HepG2 (cell line): ENCODE measurements around the gene NOXO1. TPM values are rescaled to one million over a fixed set of nuclear protein-coding genes. Genes with fewer than 3 reads are reported as not detected.

Experiments
- ARID4A ChIP-seq: sonication (generic); formaldehyde crosslinking; IDR thresholded peaks from 2 replicates; pipeline ENCODE4 v1.5.0; 2020; ENCODE audit warnings: mild to moderate bottlenecking, missing genetic modification reagents, borderline replicate concordance
- ARNTL ChIP-seq: sonication (generic); formaldehyde crosslinking; IDR thresholded peaks from 2 replicates; pipeline ENCODE4 v1.4.0; 2020; ENCODE audit warnings: mild to moderate bottlenecking, missing genetic modification reagents
- MAX ChIP-seq: IDR thresholded peaks from 2 replicates; pipeline ENCODE4 v1.6.1; 2012; ENCODE audit warnings: inconsistent platforms
- NFIB ChIP-seq: sonication (generic); formaldehyde crosslinking; IDR thresholded peaks from 2 replicates; pipeline ENCODE4 v1.9.0; 2021; ENCODE audit warnings: missing genetic modification reagents, mild to moderate bottlenecking, borderline replicate concordance
- NFIC ChIP-seq: IDR thresholded peaks from 2 replicates; pipeline ENCODE4 v1.6.1; 2012; ENCODE audit warnings: mild to moderate bottlenecking, low read length, inconsistent platforms
- NONO ChIP-seq, 2 experiments: fragments of 450-650 bp in 1 of 2; sonication (generic) in 1 of 2; formaldehyde crosslinking in 1 of 2; IDR thresholded peaks in 1 of 2; conservative IDR thresholded peaks in 1 of 2; 2 replicates each; pipeline versions ENCODE4 v1.6.1 to v1.8.0; 2017 to 2022; ENCODE audit warnings: mild to moderate bottlenecking in 1 of 2, missing genetic modification reagents in 1 of 2, moderate library complexity in 1 of 2
- RBM22 ChIP-seq: fragments of 200-400 bp; formaldehyde crosslinking; optimal IDR thresholded peaks from 2 replicates; pipeline ENCODE3; 2017; ENCODE audit warnings: mild to moderate bottlenecking, low read length, moderate library complexity
- SOX6 ChIP-seq, 2 experiments: fragments of 450-650 bp in 1 of 2; sonication (generic) in 1 of 2; formaldehyde crosslinking in 1 of 2; IDR thresholded peaks; 2 replicates each; pipeline versions ENCODE4 v1.4.0 to v1.6.1; 2017 to 2020; ENCODE audit warnings: antibody characterized with exemption in 1 of 2, mild to moderate bottlenecking in 1 of 2, missing genetic modification reagents in 1 of 2
- SSRP1 ChIP-seq: IDR thresholded peaks from 2 replicates; pipeline ENCODE4 v1.6.1; 2016; ENCODE audit warnings: control low read depth
- YEATS2 ChIP-seq: sonication (generic); formaldehyde crosslinking; IDR thresholded peaks from 2 replicates; pipeline ENCODE4 v1.4.0; 2020; ENCODE audit warnings: missing genetic modification reagents, borderline replicate concordance
- ZFY ChIP-seq: sonication (generic); formaldehyde crosslinking; IDR thresholded peaks from 2 replicates; pipeline ENCODE4 v1.4.0; 2020; ENCODE audit warnings: missing genetic modification reagents
- ZNF124 ChIP-seq: sonication (generic); formaldehyde crosslinking; IDR thresholded peaks from 2 replicates; pipeline ENCODE4 v1.4.0; 2020; ENCODE audit warnings: missing genetic modification reagents
- ZNF180 ChIP-seq: sonication (generic); formaldehyde crosslinking; IDR thresholded peaks from 2 replicates; pipeline ENCODE4 v1.4.0; 2020; ENCODE audit warnings: low read depth, missing genetic modification reagents, borderline replicate concordance
- ZNF644 ChIP-seq: IDR thresholded peaks from 2 replicates; pipeline ENCODE4 v1.6.1; 2016; ENCODE audit warnings: low read depth
- ZNF713 ChIP-seq: sonication (generic); formaldehyde crosslinking; IDR thresholded peaks from 2 replicates; pipeline ENCODE4 v1.4.0; 2020; ENCODE audit warnings: mild to moderate bottlenecking, missing genetic modification reagents
- ZNF780A ChIP-seq: sonication (generic); formaldehyde crosslinking; IDR thresholded peaks from 2 replicates; pipeline ENCODE4 v1.8.0; 2022; ENCODE audit warnings: mild to moderate bottlenecking, missing genetic modification reagents, moderate library complexity
- ZNF816 ChIP-seq: sonication (generic); formaldehyde crosslinking; IDR thresholded peaks from 2 replicates; pipeline ENCODE4 v1.8.0; 2022; ENCODE audit warnings: missing genetic modification reagents, mild to moderate bottlenecking, borderline replicate concordance
- polyA plus RNA-seq, 8 experiments: library from polyadenylated mRNA; depleted of rRNA in 3 of 8; stranded (reverse) in 7 of 8; unstranded in 1 of 8; fragments of >200 nt; fragmentation: Illumina TruSeq in 4 of 8; extraction: Trizol in 4 of 8; gene quantifications; 2 replicates each; pipeline versions ENCODE4 v1.2.1 to v1.2.3, GENCODE V29; 2011 to 2016; ENCODE audit warnings: low read depth in 4 of 8, missing spikeins in 1 of 8, mixed read lengths in 1 of 8; ENCODE audit not compliant: insufficient read depth in 1 of 8
- total RNA-seq, 5 experiments: library from RNA; depleted of rRNA; stranded (reverse); fragments of >200 nt; fragmentation: Illumina TruSeq; extraction: Trizol; gene quantifications; 2 replicates each; pipeline ENCODE4 v1.2.3, GENCODE V29; 2016; ENCODE audit warnings: low read depth in 1 of 5
- TF ChIP-seq, protein P1 (sequence below): sonication (generic); formaldehyde crosslinking; IDR thresholded peaks from 2 replicates; pipeline ENCODE4 v1.8.0; 2022; ENCODE audit warnings: mild to moderate bottlenecking, missing genetic modification reagents, moderate library complexity
- TF ChIP-seq, protein P2 (sequence below): sonication (generic); formaldehyde crosslinking; IDR thresholded peaks from 2 replicates; pipeline ENCODE4 v1.4.0; 2020; ENCODE audit warnings: mild to moderate bottlenecking, missing genetic modification reagents, borderline replicate concordance

Gene NOXO1
- total and polyA plus RNA-seq, 2 of the 13 experiments (the other 11 are each of a cell fraction or from before 2014, with no cell fraction given), result 0.69 to 1.4 TPM

GRCh38 chr16:1960665-1961630, 20.3 kb downstream of the NOXO1 start (continued):
- TF ChIP-seq NFIB, result 0 out of 2 replicates have a peak, but pooled peaks have one; percentile 16
- TF ChIP-seq SOX6 (IDR thresholded peaks at IDR 0.05), result no peak
- TF ChIP-seq SOX6 (CRISPR knock-in tag; IDR thresholded peaks at IDR 0.05), result no peak
- TF ChIP-seq RBM22, result peak; percentile 99
- no peak for TF ChIP-seq ARNTL (CRISPR knock-in tag)
- TF ChIP-seq ZFY (CRISPR knock-in tag), result peak; percentile 39; the same call in 1 of the 2 replicates
- TF ChIP-seq ZNF644 (CRISPR knock-in tag), result no peak
- peak; percentile 9; the same call in 1 of the 2 replicates for TF ChIP-seq ARID4A (CRISPR knock-in tag)
- TF ChIP-seq ZNF780A (CRISPR knock-in tag), result 0 out of 2 replicates have a peak, but pooled peaks have one; percentile 11
- TF ChIP-seq, protein P1, sequence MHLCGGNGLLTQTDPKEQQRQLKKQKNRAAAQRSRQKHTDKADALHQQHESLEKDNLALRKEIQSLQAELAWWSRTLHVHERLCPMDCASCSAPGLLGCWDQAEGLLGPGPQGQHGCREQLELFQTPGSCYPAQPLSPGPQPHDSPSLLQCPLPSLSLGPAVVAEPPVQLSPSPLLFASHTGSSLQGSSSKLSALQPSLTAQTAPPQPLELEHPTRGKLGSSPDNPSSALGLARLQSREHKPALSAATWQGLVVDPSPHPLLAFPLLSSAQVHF (CRISPR knock-in tag), result peak; percentile 73
- peak; percentile 50; the same call in 1 of the 2 replicates for TF ChIP-seq MAX
- TF ChIP-seq ZNF816 (CRISPR knock-in tag), result no peak
- TF ChIP-seq, protein P2, sequence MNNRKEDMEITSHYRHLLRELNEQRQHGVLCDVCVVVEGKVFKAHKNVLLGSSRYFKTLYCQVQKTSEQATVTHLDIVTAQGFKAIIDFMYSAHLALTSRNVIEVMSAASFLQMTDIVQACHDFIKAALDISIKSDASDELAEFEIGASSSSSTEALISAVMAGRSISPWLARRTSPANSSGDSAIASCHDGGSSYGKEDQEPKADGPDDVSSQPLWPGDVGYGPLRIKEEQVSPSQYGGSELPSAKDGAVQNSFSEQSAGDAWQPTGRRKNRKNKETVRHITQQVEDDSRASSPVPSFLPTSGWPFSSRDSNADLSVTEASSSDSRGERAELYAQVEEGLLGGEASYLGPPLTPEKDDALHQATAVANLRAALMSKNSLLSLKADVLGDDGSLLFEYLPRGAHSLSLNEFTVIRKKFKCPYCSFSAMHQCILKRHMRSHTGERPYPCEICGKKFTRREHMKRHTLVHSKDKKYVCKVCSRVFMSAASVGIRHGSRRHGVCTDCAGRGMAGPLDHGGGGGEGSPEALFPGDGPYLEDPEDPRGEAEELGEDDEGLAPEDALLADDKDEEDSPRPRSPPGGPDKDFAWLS, result no peak
- no peak for TF ChIP-seq NONO (IDR thresholded peaks at IDR 0.05)
- peak; percentile 54; the same call in 1 of the 2 replicates for TF ChIP-seq NONO (CRISPR knock-in tag; conservative IDR thresholded peaks at IDR 0.05)
- no peak for TF ChIP-seq ZNF713 (CRISPR knock-in tag)
- peak; percentile 39; the same call in 1 of the 2 replicates for TF ChIP-seq NFIC
- 0 out of 2 replicates have a peak, but pooled peaks have one; percentile 5 for TF ChIP-seq ZNF124
- TF ChIP-seq SSRP1 (CRISPR knock-in tag), result peak; percentile 90; the same call in 1 of the 2 replicates
- TF ChIP-seq YEATS2 (CRISPR knock-in tag), result 0 out of 2 replicates have a peak, but pooled peaks have one; percentile 6
- TF ChIP-seq ZNF180 (CRISPR knock-in tag), result no peak
